ENCODE measurements around the gene DCAF11.

DNA sequence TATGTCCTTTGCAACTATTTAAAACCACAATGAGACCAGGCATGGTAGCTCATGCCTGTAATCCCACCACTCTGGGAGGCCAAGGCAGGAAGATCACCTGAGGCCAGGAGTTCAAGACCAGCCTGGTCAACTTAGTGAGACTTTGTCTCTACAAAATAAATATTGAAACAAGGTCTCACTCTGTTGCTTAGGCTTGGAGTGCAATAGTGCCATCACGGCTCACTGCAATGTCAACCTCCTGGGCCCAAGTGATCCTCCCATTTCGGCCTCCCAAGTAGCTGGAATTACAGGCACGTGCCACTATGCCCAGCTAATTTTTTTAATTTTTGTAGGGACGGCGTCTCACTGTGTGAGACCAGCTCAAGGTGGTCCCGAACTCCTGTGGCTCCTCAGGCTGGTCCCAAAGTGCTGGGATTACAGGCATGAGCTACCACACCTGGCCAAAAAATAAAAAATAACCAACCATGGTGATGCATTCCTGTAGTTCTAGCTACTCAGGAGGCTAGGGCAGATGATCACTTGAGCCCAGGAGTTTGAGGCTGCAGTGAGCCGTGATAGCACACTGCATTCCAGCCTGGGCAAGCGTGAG is 14.9 kb downstream of the DCAF11 start:
- TF ChIP-seq, protein P1, sequence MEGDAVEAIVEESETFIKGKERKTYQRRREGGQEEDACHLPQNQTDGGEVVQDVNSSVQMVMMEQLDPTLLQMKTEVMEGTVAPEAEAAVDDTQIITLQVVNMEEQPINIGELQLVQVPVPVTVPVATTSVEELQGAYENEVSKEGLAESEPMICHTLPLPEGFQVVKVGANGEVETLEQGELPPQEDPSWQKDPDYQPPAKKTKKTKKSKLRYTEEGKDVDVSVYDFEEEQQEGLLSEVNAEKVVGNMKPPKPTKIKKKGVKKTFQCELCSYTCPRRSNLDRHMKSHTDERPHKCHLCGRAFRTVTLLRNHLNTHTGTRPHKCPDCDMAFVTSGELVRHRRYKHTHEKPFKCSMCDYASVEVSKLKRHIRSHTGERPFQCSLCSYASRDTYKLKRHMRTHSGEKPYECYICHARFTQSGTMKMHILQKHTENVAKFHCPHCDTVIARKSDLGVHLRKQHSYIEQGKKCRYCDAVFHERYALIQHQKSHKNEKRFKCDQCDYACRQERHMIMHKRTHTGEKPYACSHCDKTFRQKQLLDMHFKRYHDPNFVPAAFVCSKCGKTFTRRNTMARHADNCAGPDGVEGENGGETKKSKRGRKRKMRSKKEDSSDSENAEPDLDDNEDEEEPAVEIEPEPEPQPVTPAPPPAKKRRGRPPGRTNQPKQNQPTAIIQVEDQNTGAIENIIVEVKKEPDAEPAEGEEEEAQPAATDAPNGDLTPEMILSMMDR (conservative IDR thresholded peaks at IDR 0.05; ENCODE audit: low read depth, low read length) = no peak
- no peak for TF ChIP-seq EZH2 (IDR thresholded peaks at IDR 0.05; ENCODE audit: borderline replicate concordance, low read depth, low read length, poor library complexity, severe bottlenecking)
